Measurements from ENCODE around the gene PHLDB2. TPM values are rescaled to one million over a fixed set of nuclear protein-coding genes. Genes with fewer than 3 reads are reported as not detected.
A peak's percentile ranks its signal among the peaks of the same experiment; 100 is the strongest.

The PHLDB2 gene
- total and polyA plus RNA-seq, 2 of the 8 experiments (the other 6 are each of a cell fraction or from before 2014, with no cell fraction given) = 5.8 to 22.6 TPM

- Histone ChIP-seq H2BK12ac (ENCODE audit: low read depth, low read length) (no peak overlapping the region), H3K9ac (replicated peaks in 1 of 4; ENCODE audit: extremely low read depth in 1 of 4, low read depth in 3 of 4, low read length in 3 of 4) (peak overlapping the region in 3 of 4 experiments; percentile 37 to 80 (median 40); a peak in 6 of 7 replicates), H3K23me2 (ENCODE audit: low read depth, low read length) (peaks cover 12% of the 10 kb centered on the region), H3K18ac (ENCODE audit: extremely low read depth, low read length) (peak overlapping the region; percentile 66; the same call in 1 of the 2 replicates), H3K56ac (replicated peaks; ENCODE audit: insufficient read length, low read depth, low read length) (no peak overlapping the region), H4K20me1 (replicated peaks in 1 of 2; ENCODE audit: control insufficient read depth in 1 of 2, insufficient read depth in 2 of 2, low read length in 2 of 2) (peaks cover 3% of the 10 kb centered on the region in 2 experiments), H3K79me1 (ENCODE audit: low read depth, low read length) (no peaks in the 10 kb centered on the region), H3K9me3 (ENCODE audit: insufficient read depth in 2 of 2, low read depth in 1 of 2, low read length in 1 of 2) (no peaks in the 10 kb centered on the region), H3K14ac (ENCODE audit: insufficient read length) (no peak overlapping the region), H4K91ac (replicated peaks; ENCODE audit: insufficient read length, low read length) (no peak overlapping the region), H3K27me3 (replicated peaks in 1 of 4; ENCODE audit: control insufficient read depth in 3 of 4, extremely low read depth in 1 of 4, insufficient read depth in 3 of 4, low read length in 3 of 4) (peaks cover 1 to 22% (median 9%) of the 10 kb centered on the region in 4 experiments; a peak in 4 of 7 replicates), H3K23ac (ENCODE audit: insufficient read length) (no peak overlapping the region), H2BK15ac (ENCODE audit: low read length) (peak overlapping the region; percentile 85; the same call in 1 of the 2 replicates), H3K4me2 (ENCODE audit: insufficient read depth in 1 of 2, low read depth in 2 of 2, low read length in 2 of 2) (peak overlapping the region; percentile 85 to 92), H3K4me1 (replicated peaks in 1 of 4; ENCODE audit: control insufficient read depth in 3 of 4, insufficient read depth in 4 of 4, low read length in 3 of 4) (peaks cover 3 to 10% (median 6%) of the 10 kb centered on the region in 4 experiments; a peak in 5 of 7 replicates), H2BK120ac (replicated peaks; ENCODE audit: low read depth, low read length) (no peak overlapping the region), H3K79me2 (ENCODE audit: control insufficient read depth in 1 of 2, insufficient read depth in 2 of 2, low read length in 2 of 2) (no peaks in the 10 kb centered on the region), H3K27ac (ENCODE audit: low read depth, low read length) (0 out of 2 replicates have a peak overlapping the region, but pooled peaks have one; percentile 5), H2AK5ac (ENCODE audit: low read depth, low read length) (no peak overlapping the region), H2AFZ (ENCODE audit: low read length) (peak overlapping the region; percentile 72), H4K5ac (ENCODE audit: insufficient read length, low read depth, low read length) (no peak overlapping the region), H3K4me3 (ENCODE audit: extremely low read depth in 1 of 4, insufficient read depth in 2 of 4, low read depth in 3 of 4, low read length in 4 of 4) (peak overlapping the region; percentile 63 to 77 (median 72)), H3K4ac (replicated peaks; ENCODE audit: insufficient read length, low read depth, low read length) (no peak overlapping the region), H4K8ac (ENCODE audit: extremely low read depth, insufficient read depth, low read length) (peak overlapping the region; percentile 36; the same call in 1 of the 2 replicates), H3K36me3 (ENCODE audit: control insufficient read depth in 2 of 4, insufficient read depth in 4 of 4, low read length in 3 of 4) (peaks cover 0 to 2% (median 0%) of the 10 kb centered on the region in 4 experiments; a peak in 2 of 8 replicates), H2BK5ac (ENCODE audit: low read depth, low read length) (no peak overlapping the region; the same call in 1 of the 2 replicates), H2BK20ac (ENCODE audit: low read length) (peak overlapping the region; percentile 72; the same call in 1 of the 2 replicates)
- POLR2A ChIA-PET (ENCODE audit: partially characterized antibody) = interaction anchor here (0.7 to 4.1 kb wide), 7 partner anchors 8 to 241 kb away, joined by 3 to 22 read pairs (median 5); partner anchors contain the start of gene ABHD10
- 13% methylated on average over 19 of the region's 19 CpGs; no CpG with 5 or more reads in 1 of the 2 experiments for WGBS, 2 experiments (ENCODE audit: extremely low coverage in 1 of 2, insufficient coverage in 1 of 2, insufficient read length in 1 of 2, insufficient replicate concordance in 2 of 2, low coverage in 1 of 2, low lambda C conversion rate in 2 of 2, missing lambda C conversion rate in 1 of 2)
- DNase-seq (ENCODE audit: low read depth in 1 of 2, low spot score in 2 of 2) = no peak
- CTCF ChIA-PET (ENCODE audit: partially characterized antibody) = interaction anchor here (0.6 to 21.3 kb wide), 11 partner anchors 9 to 333 kb away, joined by 3 to 384 read pairs (median 6); partner anchors contain the start of gene ABHD10
- no peak for FAIRE-seq
- TF ChIP-seq PHF8 (conservative IDR thresholded peaks at IDR 0.05; ENCODE audit: low read depth, low read length) (0 out of 2 replicates have a peak, but pooled peaks have one; percentile 26), YY1 (IDR thresholded peaks at IDR 0.05; ENCODE audit: low read depth, low read length) (0 out of 2 replicates have a peak, but pooled peaks have one; percentile 7), MAFK (IDR thresholded peaks at IDR 0.05; ENCODE audit: low read depth, low read length) (no peak), POLR2A (IDR thresholded peaks at IDR 0.05; ENCODE audit: control extremely low read depth in 1 of 2, low read depth in 2 of 2, low read length in 2 of 2) (peak in 1 of 2 experiments; percentile 41; a peak in 1 of 3 replicates), KDM4A (IDR thresholded peaks at IDR 0.05; ENCODE audit: low read depth, low read length, severe bottlenecking) (peak; percentile 65), ASH2L (IDR thresholded peaks at IDR 0.05; ENCODE audit: low read length) (peak; percentile 37), CHD2 (IDR thresholded peaks at IDR 0.05; ENCODE audit: low read length) (no peak)
Measured at GRCh38 chr3:111999484-112000324, 140.6 kb downstream of the PHLDB2 start.

Measured in H1 (cell line).